Left kidney (tissue), 2 donors: ENCODE results near the gene IGLL1. TPM values are rescaled to one million over a fixed set of nuclear protein-coding genes. Genes with fewer than 3 reads are reported as not detected.
A peak's percentile ranks its signal among the peaks of the same experiment; 100 is the strongest.
"Not testable (repeated sequence)": the region's sequence is repeated elsewhere in the genome, so short reads cannot be mapped to it uniquely, and the experiment has no call there.

Experiments used
- DNase-seq: peaks from one replicate; pipeline ENCODE4 v3.0.0-alpha.2; 2013
- polyA plus RNA-seq: library from polyadenylated mRNA; unstranded; fragments of 120-200 nt; gene quantifications from one replicate; pipeline ENCODE4 v1.2.1, GENCODE V29; 2013; ENCODE audit not compliant: insufficient read length

Gene IGLL1
- polyA plus RNA-seq, 1 donor, result 0.40 TPM

DNA sequence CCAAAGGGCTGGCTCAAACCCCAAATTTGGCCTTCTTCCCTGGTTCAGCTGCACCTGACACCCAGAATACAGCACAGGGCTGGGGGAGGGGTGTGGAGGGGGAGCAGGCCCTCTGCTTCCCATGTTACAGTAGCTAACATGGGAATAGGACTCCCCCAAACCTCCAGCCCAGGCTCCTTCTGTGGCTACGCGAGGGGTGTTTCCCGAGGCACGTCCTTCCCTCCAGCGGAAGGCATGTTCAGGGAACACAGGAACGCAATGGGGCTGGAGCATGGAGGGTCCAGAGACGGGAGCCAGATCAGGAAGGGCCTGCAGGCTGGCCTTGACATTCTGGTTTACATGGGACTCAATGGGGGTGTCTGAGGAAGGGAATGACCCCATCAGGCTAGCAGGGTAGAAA is 11.8 kb upstream of the IGLL1 start:
- no peak for DNase-seq

DNA sequence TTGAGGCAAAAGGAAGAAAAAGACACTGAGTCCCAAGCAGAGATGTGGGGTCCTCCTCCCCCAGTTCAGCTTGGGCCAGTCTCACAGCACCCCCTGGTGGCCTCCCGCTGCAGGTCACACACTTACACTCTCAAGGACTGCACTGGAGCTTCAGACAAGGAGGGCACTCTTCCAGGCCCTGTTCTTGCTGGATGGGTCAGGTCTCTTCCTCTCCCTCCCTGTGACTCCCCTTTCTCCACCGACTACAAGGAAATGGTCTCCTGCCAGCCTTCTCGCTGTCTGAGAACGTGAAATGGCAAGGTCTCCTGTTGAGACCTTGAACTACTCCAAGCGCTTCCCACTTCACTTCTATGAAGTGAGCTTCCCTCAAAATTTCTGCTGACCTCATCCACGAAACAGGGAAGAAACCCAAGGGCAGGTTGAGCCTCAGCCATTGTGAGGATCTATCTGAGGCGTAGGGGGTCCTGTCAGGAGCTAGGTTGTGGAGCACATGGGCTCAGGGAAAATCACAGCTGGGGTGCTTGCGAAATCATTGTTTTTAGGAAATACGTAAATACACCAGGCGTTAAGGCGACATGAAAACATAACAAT is 11.2 kb upstream of the IGLL1 start:
- peak; percentile 57 for DNase-seq

DNA sequence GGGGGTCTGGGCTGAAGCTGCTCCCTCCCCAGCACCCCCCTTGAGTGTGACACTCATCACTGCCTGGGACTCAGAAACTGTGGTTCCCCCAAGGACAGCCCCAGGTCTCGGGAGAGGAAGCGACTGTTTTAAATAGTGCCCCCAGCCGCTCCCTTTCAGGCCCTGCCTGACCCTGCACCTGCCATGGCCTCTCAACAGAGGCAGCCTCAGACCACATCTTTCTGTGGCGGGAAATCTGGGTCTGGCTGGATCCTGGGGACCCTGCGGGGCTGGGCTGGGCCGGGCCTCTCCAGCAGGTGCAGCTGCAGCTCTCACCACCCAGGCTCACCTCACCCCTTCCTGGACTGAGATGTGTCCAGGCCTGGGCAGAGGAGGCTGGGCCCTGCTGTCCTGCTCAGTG is 3.7 kb upstream of the IGLL1 start:
- no peak for DNase-seq

DNA sequence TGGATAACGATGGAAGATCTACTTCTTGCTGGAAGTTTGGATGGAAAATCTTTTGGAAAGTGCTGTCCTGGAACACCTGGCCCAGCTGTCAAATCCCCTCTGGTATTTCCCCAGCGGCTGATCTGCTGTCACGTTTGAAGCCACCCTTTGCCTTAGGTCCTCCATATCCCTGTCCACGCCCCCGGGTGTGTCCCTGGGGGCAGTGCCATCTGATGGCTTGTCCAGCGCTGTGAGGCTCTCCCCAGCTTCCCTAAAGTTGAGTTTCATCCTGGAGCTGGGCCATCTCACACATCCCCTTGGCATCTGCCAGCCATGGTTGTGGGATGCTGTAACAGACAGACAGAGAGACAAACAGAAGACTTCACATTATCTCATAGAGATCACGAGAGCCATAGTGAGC is 3.1 kb upstream of the IGLL1 start:
- DNase-seq, result no peak

DNA sequence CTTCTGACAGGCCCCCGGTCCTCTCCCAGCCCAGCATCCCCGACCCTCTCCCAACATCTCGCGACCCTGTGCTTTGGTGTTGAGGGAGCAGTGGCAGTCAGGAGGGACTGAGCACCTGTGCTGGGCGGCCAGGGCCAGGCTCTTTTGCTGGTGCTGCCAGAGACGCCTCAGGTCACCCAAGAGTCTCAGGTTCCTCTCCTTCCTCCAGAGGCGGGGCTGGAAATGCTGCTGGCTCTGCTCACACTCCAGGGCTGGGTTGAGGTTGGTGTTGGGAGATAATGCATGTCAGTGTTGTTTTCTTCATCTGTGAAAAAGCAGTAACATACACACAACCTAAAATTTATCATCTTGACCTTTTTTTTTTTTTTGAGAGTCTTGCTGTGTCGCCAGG is 1.2 kb upstream of the IGLL1 start:
- no peak for DNase-seq

DNA sequence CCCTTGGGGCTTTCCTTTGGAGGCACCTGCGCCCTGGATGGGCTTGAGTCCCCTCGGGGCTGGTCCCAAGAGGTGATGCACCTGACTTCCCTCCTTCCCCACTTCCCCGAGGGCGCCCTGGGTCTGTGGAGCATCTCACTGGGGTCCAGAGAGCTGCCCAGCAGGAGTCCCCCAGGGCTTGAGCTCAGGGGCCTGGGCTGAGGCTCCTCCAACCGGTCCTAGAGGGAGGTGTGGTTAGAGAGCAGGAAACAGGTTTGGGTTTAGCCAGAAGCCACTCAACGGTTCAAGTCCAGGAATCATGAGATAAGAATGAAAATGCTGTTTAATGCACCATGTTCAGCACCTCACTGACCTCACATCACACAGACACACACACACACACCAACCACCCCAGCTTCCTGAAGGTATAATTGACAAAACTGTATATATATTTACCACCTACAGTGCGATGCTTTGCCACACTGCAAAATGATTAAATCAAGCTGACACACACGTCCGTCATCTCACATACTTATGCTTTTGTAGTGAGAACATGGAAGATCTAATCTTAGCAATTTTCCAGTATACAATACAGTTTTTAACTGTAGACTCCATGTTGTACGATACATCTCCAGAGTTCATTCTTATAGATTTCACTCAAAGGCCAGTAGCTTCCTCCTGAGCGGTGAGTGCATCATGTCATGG is 628 bp upstream of the IGLL1 start:
- DNase-seq, result no peak

DNA sequence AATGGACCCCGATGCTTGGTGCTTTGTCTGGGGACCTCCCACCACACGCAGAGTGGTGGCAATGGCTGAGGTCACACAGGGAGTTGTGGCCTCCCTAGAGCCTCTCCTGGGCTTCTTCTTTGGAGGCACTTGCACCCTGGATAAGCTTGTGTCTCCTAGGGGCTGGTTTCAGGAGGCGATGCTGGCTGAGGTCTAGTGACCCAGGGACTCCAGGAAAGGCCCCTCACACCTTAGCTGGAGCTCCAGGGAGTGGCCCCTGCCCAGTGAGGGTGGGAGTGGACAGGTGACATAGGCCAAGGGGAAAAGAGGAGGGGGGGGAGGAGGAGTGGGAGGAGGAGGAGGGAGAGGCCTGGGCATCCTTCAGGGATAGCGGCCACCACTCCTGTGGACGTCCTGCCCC is 810 bp downstream of the IGLL1 start:
- DNase-seq, result no peak

DNA sequence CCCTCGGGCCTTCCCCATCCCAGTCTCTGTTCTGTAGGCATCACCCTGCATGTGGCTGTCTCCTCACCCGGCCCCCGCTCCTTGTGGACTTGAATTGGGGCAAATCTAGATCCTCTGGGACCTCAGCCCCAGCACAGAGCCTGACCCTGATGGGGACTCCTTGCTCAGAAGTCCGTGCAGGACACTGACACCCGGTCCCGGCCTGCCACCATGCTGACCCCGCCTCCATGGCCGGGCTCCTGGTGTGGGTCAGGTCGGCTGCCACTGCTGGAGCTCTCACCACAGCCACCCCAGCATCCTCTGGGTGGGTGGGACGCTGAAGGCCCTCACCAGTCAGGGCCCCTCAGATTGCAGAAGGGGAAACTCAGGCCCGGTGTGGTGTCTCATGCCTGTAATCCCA is 1.8 kb downstream of the IGLL1 start:
- no peak for DNase-seq

DNA sequence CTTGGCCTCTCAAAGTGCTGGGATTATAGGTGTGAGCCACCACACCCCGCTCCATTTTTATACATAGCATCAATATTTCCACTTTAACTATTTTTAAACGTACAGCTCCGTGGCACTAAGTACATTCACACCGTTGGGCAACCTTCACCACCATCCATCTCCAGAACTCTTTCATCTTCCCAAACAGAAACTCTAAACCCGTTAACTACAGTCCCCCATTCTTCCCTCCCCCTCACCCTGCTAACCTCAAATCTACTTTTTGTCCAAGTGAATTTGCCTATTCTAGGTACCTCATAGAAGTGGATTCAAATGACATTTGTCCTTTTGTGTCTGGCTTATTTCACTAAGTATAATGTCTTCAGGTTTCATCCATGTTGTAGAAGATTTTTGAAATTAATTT is 3.4 kb downstream of the IGLL1 start:
- no peak for DNase-seq

DNA sequence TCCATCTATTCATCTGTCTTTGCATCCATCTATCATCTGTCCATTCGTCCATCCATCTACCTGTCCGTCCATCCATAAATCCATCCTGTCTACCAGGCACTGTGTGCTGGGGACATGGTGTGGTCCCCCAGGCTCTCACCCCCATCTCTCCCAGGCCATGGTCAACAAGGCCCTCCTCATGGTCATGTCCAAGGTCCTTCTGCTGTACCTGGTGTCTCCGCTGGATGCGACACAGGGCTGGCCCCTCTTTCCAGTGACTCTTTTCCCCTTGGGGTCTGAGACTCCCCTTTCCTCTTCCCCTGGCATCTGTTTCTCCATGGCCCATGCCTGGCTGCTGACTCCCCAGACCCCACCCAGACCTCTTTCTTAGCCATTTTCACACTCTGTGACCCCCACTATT is 4.5 kb downstream of the IGLL1 start:
- DNase-seq, result no peak

DNA sequence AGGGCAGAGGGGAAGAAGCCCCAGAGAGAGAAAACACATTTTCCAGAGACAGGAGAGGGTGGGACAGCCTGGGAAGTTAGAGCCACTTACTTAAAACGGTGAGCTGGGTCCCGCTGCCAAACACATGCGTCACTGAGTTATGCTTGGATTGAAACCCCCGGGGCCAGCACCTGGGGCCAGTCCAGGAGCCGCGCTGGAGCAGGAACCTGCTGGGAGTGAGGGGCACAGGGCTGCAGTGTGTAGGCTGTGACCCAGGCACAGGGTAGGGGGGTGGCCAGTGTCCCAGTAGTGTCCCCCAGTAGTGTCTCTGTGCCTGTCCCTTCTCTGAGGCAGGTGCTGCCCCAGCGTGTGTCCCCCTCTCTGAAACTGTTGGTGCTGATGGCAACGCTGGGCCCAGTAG is 5.2 kb downstream of the IGLL1 start:
- no peak for DNase-seq

DNA sequence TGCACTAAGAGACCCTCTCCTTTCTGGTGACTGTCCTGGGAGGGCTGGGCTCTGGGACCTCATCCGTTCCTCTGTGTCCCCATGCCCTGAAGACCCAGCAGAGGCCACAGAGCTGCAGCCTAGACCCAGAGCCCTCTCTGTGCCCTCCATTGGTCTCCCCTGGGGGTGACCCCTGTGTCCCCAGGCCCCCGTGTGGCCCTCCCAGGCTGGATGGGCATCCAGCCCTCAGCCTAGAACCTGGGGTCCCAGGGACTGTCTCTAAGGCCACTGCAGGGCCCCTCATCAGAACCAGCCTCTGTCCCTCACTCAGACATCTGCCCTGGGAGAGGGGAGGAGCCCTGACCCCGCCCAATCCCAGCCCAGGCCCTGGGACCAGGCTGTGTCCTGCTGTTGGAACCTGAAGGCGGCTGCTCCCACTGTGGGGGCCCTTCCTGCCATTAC is 5.7 kb downstream of the IGLL1 start:
- no peak for DNase-seq

DNA sequence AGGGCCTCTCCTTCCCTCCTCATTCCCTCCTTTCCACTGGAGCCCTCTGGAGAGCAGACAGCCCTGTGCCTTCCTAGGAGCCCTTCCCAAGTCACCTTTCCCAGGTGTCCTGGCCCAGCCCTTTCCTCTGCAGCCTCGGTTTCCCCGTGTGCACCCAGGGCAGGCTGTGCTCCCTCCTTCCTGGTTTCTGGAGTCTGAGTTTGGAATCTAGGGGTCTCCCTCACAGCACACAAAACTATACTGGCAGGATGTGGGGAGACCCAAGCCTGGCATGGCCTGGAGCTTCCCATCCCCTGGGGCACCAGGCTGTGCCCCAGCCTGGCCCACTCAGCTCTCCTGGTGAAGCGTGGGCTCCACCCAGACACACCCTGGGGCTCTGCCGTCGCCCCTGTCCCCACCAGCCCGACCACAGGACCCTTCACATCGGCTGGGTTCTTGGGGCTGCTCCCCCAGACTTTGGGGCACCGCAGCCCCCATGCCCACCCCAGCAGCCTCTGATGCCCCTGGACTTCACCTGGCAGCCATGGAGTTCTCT is 6.3 kb downstream of the IGLL1 start:
- not testable (repeated sequence) for DNase-seq

DNA sequence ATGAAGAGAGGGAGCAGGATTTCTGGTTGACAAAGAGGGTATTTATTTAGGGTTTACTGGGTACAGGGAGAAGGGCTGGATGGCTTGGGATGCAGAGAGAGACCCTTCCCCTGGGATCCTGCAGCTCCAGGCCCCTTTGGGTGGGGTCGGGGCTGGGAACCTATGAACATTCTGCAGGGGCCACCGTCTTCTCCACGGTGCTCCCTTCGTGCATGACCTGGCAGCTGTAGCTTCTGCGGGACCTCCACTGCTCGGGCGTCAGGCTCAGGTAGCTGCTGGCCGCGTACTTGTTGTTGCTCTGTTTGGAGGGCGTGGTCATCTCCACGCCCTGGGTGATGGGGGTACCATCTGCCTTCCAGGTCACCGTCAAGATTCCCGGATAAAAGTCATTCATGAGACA is 7.0 kb downstream of the IGLL1 start:
- not testable (repeated sequence) for DNase-seq

DNA sequence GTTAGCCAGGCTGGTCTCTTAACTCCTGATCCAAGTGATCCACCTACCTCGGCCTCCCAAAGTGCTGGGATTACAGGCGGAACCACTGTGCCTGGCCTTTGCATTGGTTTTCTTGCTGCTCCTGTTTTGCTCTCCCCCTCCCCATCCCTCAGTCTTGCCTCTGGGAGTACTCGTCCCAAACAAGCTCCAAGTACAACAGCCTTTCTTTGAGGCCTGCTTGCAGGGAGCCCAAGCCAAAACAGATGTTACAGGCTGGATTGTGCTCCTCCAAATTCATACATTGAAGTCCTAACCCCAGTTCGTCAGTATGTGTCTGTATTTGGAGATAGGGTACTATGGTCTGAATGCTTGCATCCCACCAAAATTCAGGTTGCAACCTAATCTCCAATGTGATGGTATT is 8.6 kb downstream of the IGLL1 start:
- no peak for DNase-seq

DNA sequence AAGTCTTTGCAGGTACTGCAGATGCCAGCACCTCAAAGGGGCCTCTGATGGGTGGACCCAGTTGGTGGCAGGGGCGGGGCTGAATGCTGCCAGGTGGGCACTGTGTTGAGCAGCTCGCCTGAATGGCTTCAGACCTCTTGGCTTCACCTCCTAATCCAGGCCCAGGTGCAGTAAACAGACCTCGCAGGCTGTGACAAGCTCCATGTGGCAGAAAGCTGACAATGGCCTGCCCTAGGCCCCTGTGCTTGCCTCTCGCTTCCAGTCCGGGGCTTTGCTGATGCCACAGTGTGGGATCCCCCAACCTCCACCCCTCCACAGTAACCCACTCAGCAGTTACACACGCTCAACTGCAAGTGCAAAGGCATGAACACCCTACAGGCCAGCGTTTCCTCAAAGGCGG is 9.4 kb downstream of the IGLL1 start:
- no peak for DNase-seq

DNA sequence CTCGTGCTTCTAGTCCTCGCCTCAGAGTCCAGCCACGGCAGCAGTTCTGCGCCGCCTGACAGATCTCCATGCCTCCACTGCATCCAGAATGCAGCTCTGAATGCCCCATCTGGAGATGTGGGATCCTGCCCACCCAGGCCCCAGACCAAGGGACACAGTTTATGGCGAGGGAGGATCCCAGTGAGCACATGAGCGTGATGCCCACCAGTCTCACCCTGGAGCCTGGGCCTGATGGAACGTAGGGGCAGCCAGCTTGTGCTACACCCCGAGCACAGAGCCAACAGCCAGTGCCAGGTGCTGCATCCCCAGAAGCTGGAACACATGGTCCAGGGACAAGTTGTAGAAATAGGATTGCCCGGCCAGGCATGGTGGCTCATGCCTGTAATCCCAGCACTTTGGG is 10.4 kb downstream of the IGLL1 start:
- no peak for DNase-seq

DNA sequence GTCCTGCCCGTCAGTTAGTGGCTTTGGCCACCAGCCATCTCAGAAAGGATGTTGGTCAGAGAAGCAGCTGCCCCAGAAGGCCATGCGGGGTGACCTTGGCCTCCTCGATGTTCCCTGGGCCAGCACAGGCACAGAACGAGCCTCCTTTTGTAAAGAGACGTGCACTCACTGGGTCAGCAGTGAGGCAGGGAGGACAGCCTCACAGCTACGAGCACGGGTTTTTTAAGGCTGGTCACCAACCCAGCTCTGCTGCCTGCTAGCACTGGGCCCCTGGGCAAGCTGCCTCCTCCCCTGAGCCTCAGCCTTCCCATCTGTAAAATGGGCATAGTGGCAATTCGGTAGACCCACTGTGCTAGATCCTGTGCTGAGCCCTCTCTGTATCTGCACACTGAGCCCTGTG is 10.8 kb downstream of the IGLL1 start:
- DNase-seq, result no peak

DNA sequence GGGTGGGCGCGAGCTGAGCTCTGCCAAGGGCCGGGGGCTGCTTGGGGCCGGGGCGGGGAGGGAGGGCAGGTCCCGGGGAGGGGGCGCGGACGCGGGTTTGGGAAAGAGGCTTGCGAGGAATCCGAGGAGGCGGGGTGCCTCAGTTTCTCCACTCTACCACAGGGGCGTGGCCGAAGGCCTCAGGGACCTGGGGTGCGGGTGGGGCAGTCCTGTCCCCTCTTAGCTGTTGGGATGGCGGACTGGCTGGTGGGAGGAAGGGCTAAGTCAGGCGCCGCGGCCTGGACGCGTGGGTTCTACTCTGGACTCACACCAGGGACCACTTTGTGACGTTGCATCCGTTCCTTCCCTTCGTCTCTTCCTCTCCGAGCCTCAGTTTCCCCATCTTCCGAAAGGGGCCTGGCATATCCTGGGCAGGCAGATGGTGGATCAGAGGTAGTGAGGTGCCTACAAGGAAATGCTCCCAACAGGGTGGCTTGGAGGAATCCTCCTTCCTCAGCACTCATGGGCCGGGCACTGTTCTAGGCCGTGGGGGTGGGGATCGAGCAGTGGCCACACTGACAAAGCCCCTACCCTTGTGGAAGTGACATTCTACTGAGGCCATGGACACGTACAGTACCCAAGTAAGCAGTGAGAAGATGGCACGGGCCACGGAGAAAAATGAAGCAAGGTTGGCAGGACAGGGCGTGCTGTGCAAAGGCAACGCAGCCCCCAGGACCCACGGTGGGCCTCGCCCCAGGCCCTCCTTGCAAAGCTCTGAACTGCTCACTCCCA is 13.2 kb downstream of the IGLL1 start:
- no peak for DNase-seq

DNA sequence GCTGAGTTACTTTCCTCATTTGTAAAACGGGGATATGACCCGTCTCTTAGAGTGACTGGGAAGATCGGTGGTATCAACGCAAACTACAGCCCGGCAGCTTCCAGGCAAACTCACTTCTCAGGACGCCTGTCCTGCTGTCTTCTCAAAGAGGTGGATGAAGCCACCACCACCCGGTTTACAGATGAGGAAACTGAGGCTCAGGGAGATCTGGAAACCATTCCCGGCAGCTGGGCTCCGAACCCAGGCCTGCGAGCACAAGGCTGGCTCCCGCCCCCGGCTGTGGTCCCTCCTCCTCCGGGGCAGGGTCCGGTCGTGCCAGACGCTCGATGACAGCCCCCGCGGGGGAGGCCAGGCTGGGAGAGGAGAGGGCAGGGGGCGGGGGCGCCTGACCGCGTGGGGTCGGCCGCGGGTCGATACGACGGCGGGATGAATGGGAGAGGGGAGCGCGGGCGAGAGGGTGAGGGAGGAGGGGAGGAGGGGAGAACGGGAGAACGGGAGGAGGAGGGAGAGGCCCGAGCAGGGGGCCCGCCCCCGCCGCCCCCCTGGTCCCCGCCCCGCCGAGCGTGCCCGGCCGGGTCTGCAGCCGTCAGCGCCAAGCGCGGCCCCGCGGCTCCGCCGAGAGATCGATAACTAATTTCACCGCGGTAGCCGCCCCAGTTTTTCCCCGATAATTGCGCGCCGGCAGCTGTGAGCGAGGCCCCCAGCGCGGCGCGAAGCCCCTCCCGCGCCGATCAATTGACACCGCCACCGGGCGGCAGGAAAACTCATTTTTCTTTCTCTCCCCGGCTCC is 14.0 kb downstream of the IGLL1 start:
- DNase-seq, result peak; percentile 63

DNA sequence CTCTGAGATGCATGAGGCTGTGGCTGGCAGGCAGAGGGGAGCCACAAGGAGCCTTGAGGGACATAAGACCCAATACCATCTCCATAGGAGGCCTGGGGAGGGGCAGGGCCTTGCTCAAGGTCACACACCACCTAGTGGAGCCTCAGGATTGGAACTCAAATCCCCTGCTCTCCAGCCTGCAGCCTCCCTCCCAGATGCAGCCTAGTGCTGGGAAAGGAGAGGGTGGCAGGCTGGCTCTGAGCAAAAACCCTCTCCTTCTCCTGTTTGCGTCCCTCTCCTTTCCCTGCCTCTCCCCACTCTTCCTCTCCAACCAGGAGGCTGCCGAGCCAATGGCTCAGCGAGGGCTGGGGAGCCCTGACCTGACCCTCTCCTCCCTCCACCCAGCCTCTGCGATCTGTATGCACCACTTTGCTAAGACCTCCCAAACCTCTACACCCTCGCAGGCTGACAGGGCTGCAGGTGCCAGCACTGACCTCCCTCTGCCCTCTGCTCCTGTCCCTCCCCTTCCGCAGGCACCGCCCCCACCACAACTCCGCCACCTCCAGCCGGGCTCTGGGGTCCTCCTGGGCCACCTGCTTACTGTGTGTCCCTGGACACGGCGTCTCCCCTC is 14.7 kb downstream of the IGLL1 start:
- DNase-seq, result no peak

DNA sequence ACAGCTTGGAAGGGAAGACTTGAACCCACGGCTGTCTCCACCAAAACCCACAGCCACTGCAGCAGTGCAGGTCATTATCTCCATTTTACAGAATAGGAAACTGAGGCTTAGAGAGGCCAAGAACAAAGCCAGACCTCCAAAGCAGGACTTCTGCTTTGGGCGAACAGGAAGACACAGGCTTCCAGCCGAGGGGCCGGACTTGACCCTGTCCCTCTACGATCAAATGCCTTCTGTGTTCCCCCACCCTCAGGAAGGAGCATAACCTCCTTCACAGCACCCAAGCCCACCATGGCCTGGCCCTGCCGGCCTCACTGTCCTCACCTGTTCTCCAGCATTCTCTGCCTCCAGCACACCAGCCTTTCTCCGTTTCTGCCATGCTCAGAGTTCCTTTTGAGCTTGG is 15.8 kb downstream of the IGLL1 start:
- no peak for DNase-seq
